Stimulated activated CD8-positive, alpha-beta memory T cell treated with anti-CD3 and anti-CD28 coated beads, Interleukin-15, amount 100 ng/mL, for 48 hours (primary cell): Measurements from ENCODE around the gene SMARCA2.

Experiments
- DNase-seq, 2 donors: peaks; one replicate each; pipeline ENCODE4 v3.0.0-alpha.2; 2020; ENCODE audit warnings: low read depth in 2 of 2

Gene SMARCA2

DNA sequence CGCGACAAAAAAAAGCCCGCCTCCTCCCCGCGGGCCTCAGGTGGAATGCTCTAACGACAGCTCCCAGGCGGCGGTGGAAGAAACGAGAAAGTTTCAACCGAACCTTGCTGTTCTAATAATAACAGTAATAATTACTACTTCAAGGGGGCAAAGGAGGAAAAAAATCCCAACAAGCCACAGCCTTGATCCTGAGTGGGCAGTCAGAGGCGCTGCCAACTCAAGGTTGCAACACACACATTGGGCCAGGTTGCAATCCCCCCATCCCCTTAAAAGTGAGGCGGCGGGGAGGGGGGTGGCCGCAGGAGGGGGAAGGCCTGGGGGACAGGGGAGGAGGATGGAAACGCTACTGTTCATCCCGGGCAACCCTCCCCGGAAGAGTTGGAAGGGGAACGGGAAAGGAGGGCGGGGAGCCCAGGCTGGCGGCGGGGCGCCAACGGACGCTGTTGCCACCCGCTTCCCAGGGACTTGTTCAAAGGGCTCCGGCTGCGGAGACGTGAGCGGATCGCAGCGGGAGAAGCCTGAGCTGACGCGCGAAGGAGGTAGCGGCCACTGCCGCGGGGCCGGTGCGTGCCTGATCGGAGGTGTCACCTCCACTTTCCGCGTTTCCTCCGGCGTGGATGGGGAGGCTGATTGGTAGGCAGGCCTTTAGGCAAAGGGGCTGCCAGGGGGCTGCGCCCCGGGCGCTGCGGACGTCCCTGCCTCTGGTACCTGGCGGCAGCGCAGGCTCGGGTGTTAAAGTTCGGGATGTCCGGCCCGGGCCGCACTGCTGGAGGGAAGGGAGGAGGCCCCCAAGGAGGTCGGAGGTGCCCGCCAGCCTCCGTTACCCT is 647 bp downstream of the SMARCA2 start:
- peak in 1 of 2 donors; percentile 27 for DNase-seq

DNA sequence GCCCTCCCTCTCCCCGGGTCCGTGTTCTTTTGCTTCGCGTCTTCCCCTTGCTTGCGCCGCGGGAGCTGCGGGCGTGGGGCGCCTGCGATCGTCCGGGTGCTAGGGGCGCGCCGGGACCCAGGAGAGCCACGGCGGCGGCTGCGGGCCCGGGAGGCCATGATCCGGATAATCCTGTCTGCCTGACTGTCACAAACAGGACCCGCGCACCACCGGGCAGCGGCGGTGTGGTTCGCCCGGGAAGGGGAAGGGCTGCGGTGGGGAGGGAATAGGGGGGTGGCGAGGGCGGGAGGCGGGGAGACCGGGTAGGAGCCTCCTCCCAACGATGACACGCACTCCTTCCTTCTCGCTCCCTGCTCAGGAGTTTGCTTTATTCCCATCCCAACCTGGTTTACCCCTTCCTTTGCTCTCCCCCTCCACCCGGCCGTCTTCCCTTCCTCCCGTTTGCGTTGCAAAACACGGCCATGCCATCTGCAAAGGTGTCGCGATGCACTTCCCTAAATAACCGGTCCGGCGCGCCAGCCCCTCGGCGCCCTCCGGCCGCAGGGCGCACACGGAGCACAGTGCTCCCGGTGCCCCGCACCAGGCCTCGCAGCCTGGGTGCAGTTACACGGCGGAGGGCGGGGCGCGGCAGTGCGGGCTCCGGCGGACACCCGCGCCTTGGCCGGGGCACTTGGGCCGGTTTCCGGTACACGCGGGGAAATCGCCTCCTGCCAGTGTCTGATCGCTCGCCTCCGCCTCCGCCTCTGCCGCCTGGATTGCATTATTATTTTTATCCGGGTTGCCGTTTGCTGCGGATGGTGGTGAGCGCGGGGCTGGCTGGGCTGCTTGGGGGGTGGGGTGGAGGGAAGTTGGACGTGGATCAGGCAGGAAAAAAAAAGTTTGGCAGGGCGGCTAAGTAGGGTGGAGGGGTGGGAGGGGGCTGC is 1.5 kb downstream of the SMARCA2 start:
- peak; percentile 30 to 45 for DNase-seq

DNA sequence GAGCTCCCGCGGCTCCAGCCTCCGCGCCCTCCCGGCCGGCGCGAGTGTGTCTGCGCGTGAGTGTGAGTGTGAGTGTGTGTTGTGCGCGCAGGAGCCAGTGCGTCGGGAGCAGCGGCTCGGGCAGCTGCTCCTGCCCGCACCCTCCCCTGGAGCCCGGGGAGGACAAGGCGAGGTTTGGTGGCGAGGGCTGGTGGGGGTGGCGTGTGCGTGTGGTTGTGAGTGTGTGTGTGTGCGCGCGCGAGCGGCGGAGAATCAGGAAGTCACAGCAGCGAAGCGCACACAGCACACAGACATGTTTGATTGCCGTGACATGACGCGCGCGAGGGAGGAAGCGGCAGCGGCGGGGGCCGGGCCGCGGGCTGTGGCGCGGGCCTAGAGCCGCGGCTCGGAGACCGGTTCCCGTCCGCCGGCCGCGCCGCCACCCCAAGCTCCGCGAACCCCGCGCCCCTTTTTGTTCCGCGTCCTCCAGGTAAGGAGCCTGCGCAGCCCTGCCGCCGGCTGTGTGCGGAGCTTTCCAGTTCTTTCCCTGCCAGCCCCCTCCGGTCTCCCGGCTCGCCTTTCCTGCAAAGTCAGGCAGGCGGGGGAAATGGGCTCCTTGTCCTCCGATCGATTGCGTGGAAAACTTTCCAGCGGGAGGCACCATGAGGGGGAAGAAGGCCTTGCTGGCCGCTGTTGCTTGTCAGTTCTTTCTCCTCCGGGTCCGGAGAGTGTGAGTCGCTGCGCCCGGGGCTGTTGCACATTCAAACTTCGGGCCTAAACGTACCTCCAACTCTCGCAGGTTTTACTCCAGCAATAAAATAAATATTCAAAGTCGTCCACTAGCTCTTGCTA is 2.4 kb downstream of the SMARCA2 start:
- peak; percentile 43 to 61 for DNase-seq

DNA sequence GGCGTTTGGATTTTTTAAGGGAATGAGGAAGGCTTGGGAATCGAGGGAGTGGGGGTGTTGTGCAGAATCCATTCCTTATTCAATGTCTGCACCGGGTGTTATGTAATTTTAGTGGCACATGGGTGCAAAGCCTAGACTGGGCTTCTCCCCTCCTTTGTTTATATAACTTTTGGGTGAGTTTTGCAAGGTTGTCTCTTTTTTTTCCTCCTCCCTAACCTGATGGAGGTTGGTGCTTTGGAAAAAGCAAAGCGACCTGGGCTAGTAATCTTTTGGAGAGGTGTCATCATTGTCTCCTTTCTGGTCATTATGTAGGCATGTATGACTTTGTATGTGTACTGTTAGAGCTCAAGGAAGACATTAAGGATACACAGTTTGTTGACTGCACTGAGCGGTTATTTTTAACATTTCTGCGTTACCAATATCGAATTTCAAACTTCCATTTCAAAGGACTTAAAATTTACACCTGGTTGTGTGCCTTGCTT is 3.1 kb downstream of the SMARCA2 start:
- DNase-seq = no peak

DNA sequence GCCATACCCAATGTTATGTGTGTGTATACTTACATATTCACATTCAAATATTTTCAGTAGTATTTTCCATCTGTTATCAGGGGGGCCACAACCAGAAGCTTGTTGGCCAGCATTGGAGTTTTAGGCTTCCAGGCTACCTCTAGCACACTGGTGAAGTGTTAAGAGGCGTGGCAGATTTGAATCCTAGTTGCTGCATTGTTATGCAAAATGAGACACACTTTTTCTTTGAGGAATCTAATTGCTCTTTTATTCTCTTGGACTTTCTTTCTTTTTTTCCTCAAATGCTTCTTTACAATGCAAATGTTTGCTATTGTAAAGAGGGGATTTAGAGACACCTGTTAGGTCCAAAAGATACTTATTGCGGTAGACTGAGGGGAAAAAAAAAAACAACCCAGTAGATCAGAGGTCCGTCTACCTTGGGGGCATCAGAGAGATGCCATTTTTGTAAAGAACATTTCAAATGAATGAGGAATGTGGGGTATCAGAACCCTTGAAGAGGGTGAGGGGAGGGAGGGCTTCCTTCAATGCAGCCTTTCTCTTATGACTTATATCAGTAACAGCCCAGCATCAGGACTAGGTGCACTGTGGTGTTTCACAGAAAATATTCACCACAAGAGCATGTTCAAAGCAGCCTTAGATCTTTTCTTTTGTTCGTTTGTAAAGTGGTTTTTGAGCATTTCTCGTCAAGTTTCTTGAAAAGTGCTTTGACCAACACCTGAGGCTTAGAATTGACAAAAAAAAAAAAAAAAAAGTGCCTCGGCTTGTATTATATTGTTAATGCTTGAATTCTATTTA is 3.8 kb downstream of the SMARCA2 start:
- no peak for DNase-seq

DNA sequence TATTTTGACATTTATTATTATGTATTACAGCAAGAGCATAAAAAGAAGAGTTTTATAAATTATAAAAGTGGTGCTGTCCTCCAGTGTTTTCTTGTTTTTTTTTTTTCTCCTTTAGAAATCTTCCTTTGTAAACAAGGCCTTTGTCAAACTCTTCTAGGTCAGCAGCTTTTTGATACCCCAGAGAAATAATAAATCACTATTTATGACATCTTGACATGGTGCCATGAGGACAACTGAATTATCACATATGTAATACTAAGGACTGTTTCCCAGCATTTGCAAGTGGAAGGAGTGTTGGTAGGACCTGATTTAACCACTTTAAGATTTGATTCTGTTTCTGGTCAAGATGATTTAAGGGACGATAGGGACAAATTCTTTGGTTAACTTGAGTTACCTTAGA is 4.6 kb downstream of the SMARCA2 start:
- DNase-seq = no peak

DNA sequence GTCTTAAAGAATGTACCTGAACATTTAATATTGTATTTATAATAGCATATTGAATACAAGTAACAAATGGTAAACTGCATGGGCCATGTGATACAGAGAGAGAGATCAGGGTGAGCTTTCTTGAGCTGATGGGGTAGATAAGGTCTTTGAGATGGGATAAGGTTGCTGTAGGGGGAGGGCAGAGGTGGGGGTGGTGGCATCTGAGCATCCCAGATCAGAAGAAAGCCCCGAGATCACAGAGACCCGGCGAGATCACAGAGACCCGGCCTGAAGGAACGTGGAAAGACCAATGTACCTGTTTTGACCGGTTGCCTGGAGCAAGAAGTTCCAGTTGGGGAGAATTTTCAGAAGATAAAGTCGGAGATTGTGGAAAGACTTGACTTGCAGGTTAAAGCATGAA is 6.6 kb downstream of the SMARCA2 start:
- DNase-seq = no peak

DNA sequence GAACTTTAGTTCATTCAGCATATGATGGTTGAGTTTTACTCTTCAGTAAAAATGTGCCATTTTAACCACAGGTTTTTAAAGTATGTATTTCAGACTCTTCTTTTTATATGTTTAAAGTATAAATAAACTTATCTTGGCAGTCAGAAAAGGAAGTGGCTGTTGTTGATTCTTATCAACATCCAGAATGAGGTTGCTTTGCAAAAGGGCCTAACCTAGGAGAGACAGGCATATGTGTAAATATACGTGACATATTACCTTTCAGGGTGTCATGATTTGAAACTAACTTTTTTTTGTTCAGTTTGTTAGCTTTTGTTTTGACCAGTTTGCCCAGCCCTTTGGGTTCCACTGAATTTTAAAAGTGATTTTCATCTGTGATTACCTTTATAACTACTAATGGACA is 7.4 kb downstream of the SMARCA2 start:
- DNase-seq = no peak

DNA sequence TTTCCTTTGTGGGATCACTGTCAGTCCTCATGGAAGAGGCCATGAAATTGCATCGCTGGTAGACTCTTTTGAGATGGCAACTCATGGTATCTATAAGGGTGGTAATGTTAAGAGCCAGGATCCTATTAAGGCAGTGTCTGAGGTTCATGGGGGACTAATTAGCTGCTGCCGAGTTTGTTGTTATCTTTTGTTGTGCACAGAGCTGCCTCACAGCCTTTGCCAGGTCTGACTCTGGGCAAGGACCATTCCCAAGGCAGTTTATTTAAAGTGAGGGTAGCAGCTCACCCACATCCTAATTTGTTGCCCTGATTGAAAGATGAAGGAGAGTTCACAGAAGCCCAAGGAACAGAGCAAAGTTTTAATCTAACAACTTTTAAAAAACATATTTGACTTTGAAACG is 7.9 kb downstream of the SMARCA2 start:
- DNase-seq = no peak

DNA sequence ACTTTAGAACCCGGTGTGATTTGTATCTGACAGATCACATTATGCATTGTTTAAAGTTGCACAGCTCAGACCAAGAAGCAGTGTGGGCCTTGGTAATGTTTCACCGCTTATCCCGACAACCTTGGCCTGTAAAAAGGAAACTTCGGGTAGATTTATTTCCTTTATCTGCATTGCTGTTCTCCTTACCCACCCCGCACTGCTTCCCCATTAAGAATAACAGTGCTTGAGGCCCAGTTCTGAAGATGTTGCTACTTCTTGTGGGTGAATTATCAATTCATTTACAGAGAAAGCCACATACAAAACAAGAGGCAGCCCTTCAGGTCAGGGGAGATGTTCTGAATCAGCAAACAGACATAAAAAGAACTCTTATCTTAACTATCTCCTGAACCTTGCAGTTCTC is 8.4 kb downstream of the SMARCA2 start:
- no peak for DNase-seq

DNA sequence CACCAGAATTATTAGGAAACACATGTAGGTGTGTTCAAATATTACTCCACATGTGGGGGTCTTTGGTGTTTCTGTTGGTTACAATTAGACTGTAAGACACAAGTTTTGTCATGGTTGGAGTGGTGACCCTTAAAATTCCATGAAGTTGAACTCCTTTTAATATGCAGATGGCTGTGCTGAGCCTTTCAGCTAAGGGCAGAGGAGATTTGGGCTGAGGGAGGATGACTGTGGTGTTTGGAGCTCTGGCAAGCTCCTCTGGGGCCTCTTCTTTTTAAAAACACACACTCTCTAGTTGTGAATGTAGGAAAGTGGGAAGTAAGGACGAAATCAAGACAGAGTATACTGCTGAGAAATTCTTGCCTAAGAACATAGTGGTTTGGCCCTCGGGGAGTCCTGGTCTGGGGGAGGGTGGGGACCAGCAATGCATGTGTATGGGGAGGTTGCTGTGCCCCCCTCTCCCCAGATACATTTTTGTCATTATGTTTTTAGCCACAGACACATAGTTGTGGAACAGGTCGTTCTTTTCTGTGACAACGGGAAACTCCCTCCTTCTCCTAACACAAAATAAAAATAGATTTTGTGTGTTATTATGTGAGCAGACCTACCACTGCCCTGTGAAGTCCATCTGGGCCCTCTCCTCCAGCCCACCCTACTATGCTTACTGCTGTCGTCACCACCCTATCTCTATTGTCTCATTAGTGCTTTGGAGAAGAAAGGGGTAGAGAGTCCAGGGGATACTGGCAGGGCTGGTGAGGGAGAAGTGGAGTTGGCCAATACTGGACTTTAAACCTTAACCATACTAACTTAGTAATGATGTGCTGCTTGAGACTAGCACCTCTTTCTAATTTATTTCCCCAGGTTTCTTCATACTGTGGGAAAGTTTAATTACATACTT is 10.0 kb downstream of the SMARCA2 start:
- DNase-seq = no peak

DNA sequence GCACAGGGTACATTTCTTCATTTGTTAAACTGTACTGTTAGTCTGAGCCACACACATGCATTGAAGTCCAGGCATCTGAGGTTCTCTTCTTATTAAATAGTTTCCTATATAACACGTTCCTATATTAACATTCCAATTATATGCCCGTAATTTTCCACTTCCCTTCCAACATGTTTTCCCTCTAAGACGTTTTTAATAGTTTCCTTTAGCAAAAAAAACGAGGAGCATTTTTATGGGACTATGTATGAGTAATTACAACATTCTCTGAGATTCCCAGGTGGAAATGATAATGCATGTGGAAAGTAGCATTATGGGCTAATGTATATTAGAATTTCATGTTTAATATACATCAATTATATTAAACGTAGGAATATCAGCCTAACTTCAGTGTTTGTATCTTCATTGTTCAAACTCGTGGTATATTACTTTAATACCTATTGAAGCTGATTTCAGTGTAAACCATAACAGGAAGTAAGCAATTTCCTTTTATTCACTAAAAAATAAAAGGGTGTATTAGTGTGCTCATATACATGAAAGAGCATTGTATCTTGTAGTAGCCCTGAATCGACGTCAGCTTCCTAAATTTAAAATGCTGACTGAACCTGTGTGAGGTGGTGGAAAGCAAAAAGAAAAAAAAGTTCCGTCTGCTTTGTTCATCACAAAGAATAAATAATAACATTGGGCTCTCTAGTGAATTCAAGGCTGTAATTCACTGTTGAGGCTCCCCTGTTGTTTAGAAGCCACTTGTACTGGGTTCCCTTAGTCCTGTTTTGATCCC is 11.3 kb downstream of the SMARCA2 start:
- no peak for DNase-seq

DNA sequence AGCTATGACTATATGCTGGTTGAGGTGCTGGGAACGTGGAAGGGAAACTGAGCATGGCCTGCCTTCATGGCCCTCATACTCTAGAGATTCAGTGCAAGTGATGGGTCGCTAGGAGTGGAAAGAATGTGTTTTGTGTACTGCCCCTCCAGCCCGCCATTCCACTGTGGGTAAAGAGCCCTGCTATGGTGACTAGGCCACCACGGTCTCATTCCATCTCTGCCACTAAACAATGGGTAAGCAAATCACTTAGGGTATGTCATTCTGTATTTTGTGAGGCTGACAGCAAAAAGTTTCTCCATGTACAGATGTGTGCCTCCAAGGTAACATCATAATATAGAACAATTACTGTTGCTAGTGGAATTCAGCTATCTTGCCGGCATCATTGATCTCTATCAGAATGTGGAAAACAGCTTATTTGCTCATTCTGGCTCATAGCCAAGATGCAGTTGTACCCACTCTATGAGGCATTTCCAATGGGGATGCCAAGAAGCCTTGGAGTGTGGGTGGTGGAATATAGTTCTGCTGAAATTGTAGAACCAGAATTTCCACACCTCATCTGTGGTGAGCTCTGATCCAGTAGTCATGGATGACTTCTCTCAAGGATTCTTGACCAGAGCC is 12.5 kb downstream of the SMARCA2 start:
- DNase-seq = no peak

DNA sequence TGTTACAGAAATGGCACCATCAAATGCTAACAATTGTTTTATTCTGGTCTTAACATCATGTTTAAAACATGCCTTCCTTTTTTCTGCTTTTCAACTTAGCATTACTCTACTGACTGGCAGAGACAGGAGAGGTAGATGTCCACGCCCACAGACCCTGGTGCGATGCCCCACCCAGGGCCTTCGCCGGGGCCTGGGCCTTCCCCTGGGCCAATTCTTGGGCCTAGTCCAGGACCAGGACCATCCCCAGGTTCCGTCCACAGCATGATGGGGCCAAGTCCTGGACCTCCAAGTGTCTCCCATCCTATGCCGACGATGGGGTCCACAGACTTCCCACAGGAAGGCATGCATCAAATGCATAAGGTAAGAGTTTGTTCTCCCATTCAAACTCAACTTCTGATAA is 13.7 kb downstream of the SMARCA2 start:
- no peak for DNase-seq

DNA sequence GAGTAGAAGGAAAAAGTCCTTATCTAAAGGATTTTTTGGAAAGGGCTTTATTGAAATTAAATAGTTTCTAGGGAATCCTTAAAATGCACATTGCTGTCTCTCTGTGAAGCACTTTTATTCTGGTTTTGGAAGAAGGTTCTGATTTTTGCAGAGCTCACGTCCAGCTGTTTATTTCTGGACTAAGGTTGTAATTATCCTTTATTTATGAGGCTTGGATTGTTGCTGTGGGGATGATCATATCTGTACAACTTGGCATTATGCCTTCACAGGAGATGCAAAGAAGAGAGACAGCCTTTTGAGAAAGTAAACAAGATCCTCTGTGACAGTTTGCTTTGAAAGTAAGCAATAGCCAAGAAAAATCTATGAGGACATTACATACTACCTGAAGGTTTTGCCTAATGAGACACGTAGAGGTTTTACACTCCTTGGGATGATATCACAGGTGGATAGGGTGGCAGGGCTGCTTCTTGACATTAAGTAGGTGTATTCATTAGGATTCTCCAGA is 14.6 kb downstream of the SMARCA2 start:
- no peak for DNase-seq

DNA sequence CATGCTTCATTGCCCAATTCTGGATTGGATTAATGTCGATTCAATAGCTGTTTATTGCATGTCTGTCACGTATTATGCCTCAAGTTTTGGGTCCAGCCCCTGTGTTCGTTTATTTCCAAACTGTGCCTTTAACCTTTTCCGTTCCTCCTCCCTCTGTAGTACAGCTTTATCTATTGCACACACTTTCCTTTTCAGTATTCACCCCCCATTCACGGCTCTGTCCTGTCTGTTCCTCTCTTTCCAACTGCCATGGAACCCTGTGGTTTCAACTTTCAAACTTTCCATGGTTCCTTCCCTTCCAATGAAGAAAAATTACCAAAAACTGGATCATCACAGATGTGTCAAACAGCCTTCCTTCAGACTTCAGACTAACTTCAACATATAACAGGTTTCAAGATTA is 17.1 kb downstream of the SMARCA2 start:
- no peak for DNase-seq

DNA sequence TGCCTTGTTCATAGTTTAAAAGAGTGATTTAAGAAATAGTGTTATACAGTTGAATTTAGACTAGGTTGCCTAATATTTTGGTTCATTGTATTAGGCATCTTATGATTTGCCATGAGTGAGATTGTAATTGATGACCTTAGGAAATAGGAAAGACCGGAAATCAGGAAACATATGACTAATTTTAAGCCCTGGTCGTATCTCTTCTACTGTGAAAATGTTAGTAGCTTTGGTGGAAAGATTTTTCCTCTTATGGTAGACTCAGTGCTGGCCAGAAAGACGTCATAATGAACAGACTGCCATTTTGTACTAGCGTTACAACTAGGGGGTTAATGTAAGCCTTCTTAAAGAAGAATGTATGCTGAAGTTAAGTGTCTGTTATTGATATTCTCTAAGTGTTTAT is 21.7 kb downstream of the SMARCA2 start:
- DNase-seq = no peak
